ELR (cell line): ENCODE results near the gene PHLDB2.
"Not testable (repeated sequence)": the region's sequence is repeated elsewhere in the genome, so short reads cannot be mapped to it uniquely, and the experiment has no call there.

Source experiments
- DNase-seq: peaks from one replicate; pipeline ENCODE4 v3.0.0-alpha.2; 2015; ENCODE audit warnings: low read depth

The PHLDB2 gene

DNA sequence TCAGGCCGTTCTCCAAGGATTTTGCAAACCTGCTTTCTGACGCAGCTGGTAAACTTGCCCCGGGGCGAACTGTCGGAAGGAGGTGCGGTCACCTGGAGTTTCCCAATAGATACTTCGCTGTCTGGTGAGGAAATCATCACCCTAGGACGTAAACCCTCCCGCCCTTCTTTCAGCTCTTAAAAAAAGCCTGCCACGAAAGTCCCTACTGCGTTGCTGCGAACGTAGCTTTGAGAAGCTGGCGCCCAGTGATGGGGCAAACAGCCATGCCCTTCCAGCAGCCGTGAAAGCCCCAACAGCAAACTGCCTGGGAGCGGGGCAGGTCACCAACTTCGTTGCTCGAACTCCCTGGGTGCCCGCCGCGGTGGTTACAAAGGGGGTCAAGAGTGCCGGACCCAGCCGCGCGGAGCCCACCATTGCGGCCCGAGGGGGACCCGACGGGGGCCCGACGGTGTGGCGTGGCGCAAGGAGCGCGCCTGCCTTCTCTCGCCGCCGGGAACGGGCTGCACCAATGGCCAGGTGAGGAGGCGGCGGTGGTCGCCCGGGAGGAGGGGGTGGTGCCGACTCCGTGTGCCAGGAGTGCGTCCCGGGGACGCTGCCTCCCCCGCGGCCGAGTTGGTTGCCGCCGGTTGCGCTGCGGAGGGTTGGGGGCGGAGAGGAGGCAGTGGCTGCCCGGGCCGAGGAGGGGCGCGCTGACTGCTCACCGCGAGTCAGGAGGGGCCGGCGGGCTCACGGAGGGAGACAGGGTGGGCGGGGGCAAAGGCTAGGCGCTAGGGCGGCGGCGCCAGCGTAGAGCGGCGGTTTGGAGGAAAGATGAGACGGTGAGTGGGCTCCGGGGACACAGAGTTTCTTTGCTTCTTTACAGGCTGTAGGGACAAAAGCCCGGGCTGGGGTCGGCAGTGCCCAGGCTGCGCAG is at the start of gene PHLDB2:
TSS of gene PHLDB2 (plus strand) at position 205 of the 913 bp plus-strand sequence. CDS start 24,813 bp downstream, outside the sequence.
- peak; percentile 90 for DNase-seq

DNA sequence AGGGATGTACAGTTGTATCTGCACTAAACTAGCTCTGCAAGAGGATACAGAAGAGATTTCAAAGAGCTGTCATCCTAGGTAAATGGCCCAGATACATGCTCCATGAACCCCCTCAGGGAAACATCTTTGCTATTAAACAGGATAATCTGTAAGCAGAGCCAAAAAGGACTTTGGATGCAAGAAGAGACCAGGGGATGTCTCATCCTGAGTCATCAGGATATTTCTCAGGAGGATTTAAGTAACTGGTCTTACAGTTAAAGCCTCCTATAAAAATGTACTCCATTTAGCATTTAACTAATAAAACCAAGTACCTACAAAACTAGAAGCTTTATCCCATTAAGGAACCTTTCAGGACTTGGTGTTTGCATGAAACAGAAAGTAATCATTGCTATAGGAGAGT is 48.2 kb upstream of the PHLDB2 start:
- DNase-seq, result peak; percentile 92

DNA sequence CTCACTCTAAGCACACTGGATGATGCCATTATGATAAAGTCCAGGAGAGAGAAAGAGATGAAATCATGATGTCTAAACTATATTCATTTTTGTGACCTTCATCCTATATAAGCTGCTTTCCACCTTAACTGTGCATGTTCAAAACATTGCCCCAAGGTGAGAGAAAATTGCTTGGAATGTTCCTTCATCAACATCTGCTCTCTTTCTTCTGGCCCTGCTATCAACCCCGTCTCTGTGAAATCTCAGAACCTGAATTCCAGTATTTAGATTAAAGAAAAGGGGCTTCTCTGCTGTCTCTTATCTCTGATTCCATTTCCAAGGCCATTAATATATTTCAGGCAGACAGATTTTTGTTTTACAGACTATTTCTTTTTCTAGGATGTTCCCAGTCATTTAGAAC is 47.3 kb upstream of the PHLDB2 start:
- no peak for DNase-seq

DNA sequence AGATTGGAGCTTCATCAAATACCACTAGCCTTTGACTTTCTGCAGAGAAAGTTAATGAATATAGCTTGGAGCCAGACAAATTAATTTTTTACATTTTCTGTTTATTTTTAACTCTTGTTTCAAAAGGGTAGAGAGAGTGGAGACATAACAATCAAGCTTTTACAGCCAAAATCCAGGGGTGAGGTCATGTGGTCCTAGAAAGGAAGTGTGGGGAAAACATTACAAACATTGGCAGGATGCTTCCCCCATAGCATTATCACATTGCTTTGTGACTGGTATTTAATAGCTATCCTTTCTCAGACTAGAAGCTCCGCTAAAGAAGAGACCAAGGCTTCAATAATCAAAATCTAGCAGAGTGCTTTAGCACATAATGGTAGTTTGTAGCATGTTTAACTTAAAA is 46.4 kb upstream of the PHLDB2 start:
- no peak for DNase-seq

DNA sequence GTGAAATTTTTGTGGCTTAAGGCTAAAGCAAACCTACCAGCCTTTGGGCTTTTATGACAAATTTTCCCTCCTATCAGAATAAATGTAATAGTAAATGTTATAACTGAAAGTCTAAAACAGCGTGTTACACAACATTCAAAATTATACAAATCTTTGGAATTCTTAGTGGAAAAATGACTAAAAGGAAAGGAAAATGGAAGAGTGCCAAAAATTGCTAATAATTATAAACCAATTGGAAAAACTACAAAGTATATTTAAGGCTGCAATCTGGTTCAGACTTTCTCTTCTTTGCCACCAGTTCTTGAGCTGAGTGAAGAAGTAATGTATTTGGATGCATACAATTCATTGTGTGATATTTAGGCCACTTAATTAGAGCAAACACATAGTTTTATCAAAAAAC is 45.6 kb upstream of the PHLDB2 start:
- DNase-seq, result no peak

DNA sequence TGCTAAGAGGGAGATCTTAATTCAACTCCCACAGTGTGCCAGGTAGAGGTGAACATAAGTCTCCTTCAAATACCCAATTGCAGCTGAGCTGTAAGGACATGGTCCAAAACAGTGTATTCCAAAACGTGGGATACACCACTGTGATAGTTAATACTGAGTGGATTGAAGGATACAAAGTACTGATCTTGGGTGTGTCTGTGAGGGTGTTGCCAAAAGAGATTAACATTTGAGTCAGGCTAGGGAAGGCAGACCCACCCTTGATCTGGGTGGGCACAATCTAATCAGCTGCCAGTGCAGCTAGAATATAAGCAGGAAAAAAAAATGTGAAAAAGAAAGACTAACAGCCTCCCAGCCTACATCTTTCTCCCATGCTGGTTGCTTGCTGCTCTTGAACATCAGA is 45.1 kb upstream of the PHLDB2 start:
- no peak for DNase-seq

DNA sequence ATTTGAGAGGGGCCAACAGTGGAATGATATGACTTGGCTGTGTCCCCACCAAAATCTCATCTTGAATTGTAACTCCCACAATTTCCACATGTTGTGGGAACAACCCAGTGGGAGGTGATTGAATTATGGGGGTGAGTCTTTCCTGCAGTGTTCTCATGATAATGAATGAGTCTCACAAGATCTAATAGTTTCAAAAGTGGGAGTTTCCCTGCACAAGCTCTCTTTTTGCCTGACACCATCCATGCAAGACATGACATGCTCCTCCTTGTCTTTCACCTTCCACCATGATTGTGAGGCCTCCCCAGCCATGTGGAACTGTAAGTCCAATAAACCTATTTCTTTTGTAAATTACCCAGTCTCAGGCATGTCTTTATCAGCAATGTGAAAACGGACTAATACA is 42.3 kb upstream of the PHLDB2 start:
- DNase-seq, result not testable (repeated sequence)

DNA sequence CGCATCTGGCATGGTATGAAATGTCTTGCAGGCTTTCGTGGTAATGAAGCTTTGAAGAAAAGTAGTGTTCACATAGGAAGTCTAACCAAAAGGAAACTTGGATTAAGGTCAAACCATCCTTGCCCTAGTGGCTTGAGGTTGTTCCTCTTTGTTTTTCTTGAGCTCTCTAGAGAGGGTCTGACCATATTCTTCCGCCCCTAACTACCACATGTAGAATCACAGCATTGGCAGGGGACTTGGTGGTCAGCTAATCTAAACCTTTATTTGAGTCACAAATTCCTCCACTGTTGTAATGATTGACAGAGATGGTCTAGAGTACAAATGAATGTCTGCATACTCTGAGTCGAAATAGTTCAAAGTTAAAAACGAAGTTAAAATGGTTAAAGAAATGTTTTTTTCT is 39.1 kb upstream of the PHLDB2 start:
- no peak for DNase-seq

DNA sequence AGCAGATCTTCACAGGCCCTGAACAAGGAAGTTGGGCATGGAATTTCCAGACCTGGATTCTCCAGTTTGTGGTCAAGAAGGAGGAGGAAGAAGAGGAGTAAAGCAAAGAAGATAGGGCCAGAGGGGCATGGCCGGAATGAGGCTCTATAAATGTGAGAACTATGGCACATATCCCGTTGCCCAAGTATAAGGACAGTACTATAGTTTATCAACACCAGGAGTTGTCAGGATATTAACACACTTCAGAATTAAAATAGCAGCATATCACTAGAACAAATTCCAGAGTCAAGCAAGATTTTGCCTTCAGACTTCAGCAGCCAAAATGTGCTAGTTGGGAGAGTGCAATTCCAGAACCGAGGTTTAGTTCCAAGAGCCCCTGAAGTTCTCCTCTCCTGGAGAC is 38.4 kb upstream of the PHLDB2 start:
- DNase-seq, result no peak

DNA sequence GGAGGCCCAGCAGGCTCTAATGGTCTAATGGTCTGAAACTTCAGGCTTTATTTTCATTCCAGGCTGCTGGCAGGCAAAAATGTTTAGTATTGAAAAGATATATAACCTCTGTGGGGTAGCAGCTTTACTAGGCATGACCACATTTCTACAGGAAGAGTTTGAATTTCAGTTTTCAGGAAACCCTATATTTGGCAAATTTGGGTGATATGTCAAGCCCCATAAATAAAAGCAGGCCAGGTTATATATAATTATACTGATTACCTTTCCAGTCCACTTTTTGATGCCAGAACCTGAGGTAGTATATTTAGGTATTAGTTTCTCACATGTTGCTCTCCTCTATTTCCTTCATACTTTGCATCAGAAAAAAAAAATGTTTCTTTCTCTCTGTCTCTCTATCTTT is 37.2 kb upstream of the PHLDB2 start:
- DNase-seq, result no peak

DNA sequence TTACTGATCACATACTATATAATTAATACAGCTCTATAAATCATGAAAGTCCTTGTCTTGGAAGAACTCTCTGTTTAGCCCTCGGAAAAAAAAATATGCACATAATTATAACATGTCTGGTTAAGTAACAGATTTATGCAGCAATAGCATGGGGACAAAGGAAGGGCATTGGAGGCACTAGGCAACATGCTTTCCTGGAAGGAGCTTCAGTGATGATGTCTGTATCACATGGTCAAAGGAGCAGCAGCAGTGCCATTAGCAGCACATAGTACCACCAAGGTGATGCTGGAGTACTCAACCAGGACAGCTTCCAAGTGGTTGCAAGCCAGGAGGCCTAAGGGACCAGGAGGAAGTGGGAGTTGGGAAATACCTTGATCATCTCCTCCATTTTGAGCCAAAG is 36.3 kb upstream of the PHLDB2 start:
- DNase-seq, result no peak

DNA sequence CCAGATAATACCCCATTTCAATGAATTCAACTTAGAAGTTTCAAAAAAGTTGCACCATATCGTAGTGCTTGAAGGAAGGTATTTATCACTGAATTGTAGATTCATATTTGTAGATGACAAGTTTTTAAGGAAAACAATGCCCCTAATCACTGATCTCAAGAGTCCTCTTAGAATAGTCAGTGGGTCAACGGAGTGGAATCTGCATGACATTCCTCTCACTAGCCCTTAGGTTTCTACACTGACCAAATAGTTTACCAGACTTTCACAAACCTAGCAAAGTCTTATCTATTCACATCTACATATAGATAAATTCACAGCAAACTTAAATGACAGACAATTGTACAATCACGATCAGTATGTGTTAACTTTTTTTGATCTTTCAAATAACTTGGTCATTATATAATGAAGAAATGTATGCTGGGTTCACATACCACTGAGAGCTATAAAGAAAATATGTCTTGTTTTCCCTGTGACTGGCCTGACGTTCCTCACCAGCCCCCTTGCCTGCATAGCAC is 35.7 kb upstream of the PHLDB2 start:
- no peak for DNase-seq

DNA sequence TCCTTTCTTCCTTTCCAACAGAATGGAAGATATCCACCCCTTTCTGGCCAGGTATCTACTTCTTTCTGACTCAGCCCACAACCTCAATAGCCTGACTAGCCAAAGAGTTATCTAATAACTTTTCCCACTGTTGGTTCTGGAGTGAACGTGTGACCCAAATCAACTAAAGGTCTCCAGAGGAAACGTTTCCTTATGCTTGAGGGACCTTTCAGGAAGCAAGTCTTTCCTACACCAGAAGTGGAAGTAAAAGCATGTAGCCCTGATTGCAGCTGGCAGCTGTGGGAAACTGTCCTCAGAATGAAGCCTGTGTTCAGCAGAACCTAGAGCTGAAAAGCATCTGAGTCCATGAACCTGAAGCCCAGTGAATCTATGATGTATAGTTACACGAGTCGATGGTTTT is 34.7 kb upstream of the PHLDB2 start:
- no peak for DNase-seq

DNA sequence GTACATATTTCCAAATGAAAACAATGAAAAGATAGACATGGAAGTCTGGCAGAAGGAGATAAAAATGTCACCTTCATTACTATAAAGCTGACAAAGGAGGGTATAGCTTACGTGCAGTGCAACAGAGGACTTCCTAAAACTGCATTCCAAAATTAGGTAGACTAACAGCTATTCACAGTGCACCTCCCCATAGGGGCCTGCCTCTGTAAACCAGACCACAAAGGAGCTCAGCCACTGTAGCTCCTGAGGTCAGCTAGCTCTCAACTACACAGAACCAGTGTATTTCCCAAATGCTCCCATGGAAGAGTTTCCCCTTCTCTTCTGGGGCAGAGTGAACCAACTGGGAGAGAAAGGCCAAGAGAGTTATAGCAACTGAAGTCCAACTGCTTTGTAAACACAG is 31.2 kb upstream of the PHLDB2 start:
- DNase-seq, result no peak

DNA sequence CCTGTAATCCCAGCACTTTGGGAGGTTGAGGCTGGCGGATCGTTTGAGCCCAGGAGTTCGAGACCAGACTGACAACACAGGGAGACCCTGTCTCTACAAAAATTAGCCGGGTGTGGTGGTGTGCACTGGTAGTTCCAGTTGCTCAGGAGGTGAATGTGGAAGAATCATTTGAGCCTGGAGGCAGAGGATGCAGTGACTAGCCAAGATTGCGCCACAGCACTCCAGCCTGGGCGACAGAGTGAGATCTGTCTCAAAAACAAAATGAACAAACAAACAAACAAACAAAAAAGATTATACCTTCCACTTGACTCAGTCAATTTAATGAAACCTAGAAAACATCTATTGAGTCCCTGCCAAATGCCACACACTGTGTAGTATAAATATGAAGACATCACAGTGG is 30.5 kb upstream of the PHLDB2 start:
- no peak for DNase-seq

DNA sequence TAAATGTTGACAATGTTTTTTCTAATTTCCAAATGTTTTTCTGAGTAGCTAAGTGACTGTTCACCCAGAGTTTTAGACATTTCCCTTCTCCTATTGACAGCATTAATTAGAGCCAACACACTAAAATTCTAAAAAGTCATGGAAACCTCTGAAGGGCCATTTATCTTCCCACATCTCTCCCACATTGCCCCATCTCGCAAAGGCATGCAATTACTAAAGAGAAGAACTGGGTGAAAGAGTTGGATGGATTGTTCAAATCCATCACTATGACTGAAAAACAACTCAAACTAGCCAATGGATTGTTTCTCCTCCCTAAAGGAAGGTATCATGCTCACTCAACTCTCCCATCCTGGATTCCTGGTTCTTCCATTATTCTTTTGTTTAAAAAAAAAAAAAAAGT is 30.0 kb upstream of the PHLDB2 start:
- no peak for DNase-seq

DNA sequence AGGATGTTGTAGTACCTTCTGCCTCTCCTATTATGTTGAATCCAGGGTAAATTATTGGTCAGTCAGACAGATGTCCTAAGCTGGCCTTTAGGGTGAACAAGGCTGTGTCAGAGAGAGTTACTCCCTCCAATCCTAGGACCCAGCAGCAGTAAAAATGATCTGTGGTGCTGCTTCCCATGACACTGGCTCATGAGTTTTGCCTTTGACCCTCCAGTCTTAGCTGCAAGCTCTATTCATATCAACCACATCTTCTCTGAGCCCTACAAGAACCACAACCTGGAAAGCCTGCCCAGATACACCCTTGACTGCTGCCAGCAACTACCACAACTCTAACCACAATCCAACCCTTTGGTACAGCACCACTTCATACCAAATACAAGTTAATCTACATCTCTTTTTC is 27.2 kb upstream of the PHLDB2 start:
- no peak for DNase-seq

DNA sequence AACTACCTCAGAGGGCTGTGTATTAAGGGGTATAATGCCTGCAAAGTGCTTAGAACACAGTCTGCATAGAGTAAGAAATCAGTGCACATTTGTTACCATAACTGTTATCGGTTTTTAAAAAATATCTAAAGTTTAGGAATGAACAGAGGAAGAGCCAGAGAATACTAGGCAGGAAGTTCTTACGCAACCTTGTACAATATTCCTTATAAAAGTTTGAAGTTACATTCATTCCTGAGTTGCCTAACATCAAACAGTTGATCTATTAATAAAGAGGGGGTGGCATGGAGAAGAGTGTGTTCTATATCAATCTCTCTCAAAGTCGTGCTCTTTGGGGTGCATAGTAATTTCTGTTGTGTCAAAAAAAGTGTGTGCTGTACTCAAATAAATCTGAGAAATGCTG is 22.0 kb upstream of the PHLDB2 start:
- no peak for DNase-seq

DNA sequence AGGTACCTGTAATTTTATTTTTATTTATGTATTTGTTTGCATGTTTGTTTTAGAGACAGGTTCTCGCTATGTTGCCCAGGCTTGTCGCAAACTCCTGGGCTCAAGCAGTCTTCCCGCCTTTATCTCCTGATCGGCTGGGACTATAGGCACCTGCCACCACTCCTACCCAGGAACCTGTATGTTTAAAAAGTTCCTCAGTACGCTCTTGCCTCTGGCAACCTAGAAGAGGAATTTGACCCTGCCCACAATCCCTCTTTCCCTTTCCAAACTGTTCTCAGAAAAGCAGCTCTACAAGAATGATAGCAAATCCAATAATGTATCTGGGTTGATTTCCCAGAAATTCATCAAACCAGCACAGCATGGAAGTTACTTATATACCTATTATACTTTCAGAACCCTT is 20.9 kb upstream of the PHLDB2 start:
- no peak for DNase-seq

DNA sequence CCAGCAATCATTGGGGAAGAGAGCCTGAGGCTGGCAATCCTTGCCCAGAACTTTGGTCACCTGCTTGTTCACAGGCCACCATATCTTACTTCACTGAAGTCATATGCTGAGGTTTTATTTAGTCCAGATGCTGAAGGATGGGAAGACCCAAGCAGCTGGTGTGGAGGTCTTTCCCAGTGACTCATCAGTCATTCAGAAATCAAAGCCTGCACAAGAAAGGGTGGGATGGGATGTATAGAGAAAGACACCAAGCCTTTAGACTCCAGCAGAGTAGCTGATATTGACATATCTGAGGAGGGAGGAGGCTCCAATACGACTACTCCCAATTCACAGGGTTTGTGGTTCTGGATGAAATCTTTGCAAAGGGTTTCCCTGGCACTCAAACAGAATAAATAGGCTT is 13.0 kb upstream of the PHLDB2 start:
- DNase-seq, result peak; percentile 71

DNA sequence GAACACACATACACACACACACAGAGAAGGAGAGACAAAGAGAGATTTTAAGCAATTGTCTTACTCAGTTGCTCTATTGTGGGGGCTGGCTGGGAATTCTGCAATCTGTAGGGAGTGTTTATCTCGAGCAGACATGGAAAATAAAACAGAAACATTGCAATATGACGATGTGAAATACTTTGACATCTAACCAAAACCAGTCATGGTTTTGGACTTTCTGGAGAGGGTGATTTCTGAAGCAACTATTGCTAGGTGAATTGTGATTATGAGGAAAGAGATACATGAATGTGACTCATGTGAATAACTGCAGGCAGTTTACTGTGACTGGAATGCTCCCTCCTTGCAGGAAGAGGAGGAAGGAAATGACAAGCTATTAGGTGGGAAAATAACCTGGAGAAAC is 12.3 kb upstream of the PHLDB2 start:
- DNase-seq, result peak; percentile 94

DNA sequence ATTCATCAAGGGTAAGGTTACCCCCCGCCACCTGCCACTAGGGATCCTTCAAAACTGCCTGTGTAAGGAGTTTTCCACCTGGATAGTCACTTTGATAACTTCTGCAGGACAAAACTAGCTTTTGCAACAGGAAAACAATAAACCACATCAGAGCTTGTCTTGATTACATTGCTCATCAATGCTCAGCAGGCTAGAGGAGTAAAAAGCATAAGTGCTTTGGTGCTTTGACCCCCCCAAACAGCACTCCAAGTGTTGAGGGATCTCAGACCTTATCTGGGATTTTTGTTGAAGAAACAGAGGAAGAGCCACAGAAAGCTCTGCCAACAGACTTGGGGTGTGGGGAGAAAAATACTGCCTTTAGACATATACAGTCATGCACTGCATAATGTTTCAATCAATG is 10.8 kb upstream of the PHLDB2 start:
- DNase-seq, result peak; percentile 31

DNA sequence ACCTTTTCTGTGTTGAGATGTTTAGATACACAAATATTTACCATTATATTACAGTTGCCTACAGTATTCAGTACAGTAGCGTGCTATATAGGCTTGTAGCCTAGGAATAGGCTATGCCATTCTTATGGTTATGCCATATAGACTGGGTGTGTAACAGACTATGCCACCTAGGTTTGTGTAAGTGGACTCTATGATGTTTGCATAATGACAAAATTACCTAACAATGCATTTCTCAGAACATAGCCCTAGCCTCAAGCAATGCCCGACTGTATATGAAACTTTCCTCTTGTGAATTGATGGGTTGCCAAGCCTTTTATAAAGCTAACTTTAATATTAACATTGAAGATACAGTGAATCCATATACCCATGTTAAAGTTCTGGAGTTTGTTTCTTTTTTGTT is 10.3 kb upstream of the PHLDB2 start:
- DNase-seq, result no peak

DNA sequence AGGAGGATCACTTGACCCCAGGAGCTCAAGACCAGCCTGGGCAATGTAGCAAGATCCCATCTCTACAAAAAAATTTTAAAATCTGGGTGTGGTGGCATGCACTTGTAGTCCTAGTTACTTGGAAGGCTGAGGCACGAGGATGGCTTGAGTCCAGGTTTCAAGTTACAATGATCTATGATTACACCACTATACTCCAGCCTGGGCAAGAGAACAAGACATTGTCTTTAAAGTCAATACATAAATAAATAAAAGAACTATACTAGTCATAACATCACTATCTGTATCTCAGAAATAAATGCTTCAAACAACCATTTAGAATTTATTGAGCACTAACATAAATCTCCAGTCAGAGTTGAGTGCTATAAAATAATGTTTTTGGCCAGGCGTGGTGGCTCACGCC is 8.5 kb upstream of the PHLDB2 start:
- DNase-seq, result peak; percentile 66
